GM18526 (cell line): ENCODE results near the gene TMEM259.

Experiments
- POLR2A ChIP-seq: IDR thresholded peaks from 3 replicates; pipeline ENCODE4 v1.6.1; 2011; ENCODE audit not compliant: insufficient read length; ENCODE audit errors: extremely low read depth

Gene TMEM259

DNA sequence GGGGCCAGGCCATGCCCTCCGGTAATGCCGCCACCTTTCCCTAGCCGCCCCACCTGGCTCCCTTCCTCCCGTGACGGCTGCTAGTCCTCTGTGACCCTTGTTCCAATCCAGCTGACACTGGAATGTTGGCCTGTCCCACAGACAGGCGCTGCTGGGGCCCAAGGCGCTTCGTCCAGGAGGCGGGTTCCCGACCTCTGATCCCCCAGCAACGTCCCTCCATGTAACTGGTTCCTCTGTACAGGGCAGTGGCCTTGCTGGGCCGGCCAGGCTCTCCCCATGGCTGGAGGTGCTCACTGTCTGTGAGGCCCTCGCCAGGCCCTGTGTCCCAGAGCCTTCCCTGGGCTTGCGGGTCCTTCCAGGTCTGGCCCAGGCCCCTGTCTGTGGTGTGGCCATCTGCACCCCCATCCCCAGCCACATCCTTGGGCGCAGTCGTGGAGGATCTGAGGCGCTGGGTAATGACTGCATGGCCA is 27.5 kb downstream of the TMEM259 start:
- no peak for TF ChIP-seq POLR2A

DNA sequence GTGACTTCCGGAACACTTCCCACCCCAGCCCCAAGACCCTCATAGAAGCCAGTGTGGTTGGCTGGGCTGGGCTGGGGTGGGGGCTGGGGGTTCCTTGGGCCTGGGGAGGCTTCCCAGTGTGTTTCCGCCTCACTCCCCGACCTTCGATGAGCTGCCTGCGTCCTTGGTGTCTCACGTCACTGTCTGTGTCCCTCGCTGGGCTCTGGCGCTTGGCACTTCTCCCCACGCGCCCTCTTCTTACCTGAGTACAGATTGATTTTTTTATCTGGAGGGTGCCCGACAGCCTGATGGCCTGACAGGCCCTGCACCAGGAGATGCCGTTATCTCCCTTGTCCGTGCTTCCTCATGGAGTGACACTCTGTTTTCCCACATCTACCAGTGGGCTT is 28.3 kb downstream of the TMEM259 start:
- no peak for TF ChIP-seq POLR2A

DNA sequence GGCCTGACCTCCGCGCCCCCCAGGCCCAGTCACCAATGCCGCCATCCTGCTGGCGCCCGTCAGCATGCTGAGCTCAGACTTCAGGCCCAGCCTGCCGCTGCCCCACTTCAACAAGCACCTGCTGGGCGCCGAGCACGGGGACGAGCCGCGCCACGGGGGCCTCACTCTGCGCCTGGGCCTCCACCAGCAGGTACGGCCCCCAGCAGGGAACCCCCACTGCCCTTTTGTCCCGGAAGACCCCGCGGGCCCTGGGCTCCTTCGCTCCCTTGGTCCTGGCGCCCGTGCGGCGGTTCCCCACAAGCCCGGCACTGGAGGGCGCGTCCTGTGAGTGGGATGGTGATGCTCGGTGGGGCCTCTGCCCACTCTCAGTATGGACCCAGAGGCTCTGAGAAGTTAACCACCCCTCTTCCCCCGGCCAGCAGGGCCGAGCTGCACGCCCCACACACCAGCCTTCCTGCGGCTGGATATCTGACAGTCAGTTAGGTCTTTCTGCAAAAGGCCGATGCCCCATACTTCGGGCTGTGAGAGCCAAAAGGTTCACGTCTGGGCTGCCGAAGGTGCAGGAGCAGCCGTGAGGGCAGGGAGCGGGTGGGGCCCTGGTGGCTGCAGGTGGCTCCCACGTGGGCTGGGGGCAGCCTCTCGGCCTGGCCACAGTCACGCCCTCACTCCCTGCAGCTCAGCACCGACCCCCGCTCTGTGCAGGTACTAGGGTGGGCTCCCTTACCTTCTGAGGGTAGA is 28.8 kb downstream of the TMEM259 start:
- TF ChIP-seq POLR2A: no peak

DNA sequence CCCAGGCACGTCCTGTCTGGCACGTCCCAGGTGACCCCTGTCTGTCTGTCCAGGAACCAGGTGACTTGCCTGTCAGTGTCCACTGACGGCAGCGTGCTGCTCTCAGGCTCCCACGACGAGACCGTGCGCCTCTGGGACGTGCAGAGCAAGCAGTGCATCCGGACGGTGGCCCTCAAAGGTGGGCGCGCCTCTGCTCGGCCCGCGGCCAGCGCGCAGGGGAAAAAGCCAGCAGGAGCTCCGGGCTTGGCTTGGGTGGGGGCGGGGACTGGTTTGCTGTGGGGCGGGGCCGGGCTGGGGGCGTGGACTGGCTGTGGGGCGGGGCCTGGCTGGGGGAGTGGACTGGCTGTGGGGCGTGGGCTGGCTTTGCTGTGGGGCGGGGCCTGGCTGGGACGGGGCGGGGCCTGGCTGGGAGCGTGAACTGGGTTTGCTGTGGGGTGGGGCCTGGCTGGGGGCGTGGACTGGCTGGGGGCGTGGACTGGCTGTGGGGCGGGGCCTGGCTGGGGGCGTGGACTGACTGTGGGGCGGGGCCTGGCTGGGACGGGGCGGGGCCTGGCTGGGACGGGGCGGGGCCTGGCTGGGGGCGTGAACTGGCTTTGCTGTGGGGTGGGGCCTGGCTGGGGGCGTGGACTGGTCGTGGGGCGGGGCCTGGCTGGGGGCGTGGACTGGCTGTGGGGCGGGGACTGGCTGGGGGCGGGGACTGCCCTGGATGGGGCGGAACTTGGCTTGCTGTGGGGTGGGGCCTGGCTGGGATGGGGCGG is 29.6 kb downstream of the TMEM259 start:
- TF ChIP-seq POLR2A: no peak

DNA sequence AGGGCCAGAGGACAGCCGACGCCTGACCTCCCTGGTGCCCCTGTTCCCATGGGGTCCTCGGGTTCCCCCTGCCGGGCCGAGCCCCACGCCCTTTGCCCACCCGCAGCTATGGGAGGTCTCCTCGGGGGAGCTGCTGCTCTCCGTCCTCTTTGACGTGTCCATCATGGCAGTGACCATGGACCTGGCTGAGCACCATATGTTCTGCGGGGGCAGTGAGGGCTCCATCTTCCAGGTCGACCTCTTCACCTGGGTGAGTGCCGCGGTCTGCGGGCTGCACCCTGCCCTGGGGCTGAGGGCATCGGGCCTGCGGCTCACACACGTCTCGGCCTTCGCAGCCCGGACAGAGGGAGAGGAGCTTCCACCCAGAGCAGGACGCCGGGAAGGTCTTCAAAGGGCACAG is 30.2 kb downstream of the TMEM259 start:
- TF ChIP-seq POLR2A: no peak

DNA sequence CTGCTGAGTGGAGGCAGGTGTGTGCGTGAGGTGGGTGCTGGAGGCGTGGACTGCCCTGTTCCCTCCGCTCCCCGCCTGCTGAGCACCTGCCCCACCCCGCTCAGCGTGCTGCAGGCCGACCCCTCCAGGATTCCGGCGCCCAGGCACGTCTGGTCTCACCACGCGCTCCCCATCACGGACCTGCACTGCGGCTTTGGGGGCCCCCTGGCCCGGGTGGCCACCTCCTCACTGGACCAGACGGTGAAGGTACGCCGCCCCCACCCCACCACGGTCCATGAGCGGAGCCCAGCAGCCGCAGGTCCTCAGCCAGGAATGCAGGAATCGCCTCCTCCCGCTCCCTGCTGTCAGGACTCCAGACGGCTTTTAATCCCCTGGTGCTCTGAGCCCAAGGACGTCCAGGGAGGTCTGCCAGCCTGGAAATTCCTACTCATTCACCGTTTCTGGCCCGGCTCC is 30.8 kb downstream of the TMEM259 start:
- TF ChIP-seq POLR2A: no peak

DNA sequence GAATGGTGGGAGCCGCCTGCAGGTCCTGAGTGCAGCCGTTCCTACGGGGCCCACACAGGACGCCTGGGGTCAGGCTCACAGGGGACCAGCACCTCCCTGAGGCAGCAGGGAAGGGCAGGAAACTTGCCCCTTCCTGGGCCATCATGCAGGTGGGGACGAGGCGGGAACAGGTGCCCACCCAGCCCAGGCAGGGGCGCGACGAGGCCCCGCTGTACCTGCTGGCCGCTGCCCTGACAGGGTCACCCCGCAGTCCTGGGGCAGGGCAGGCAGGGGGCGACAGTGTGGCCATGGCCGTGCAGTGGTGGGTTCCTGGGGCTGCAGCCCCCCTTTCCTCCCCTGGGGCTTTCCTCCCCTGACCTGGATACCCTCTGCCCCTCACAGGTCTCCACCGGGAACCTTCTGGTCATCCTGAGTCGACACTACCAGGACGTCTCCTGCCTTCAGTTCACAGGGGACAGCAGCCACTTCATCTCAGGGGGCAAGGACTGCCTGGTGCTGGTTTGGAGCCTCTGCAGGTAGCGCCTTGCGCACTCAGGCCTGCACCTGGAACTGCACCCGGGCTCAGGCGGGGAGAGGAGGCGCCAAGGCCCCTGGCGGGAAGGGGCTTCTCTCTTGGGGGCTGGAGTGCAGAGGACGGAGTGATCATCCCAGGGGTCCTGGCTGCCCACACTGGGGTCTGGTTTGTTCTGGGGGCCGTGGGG is 31.4 kb downstream of the TMEM259 start:
- TF ChIP-seq POLR2A: no peak

DNA sequence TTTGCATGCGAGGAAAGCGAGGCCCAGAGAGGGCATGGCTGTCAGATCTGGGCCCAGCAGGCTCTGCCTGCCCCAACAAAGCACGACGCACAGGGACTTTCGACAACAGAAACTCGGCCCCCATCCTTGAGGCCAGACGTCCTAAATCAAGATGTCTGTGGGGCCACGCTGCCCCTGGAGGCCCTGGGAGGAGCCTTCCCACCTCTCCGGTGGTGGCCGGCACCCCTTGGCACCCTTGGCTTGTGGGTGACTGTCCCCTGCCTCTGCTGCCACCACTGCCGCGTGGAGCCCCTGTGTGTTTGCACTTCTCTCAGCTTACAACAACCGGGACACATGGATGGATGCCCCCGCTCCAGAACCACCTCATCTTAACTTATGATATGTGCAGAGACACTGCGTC is 32.4 kb downstream of the TMEM259 start:
- TF ChIP-seq POLR2A: no peak

DNA sequence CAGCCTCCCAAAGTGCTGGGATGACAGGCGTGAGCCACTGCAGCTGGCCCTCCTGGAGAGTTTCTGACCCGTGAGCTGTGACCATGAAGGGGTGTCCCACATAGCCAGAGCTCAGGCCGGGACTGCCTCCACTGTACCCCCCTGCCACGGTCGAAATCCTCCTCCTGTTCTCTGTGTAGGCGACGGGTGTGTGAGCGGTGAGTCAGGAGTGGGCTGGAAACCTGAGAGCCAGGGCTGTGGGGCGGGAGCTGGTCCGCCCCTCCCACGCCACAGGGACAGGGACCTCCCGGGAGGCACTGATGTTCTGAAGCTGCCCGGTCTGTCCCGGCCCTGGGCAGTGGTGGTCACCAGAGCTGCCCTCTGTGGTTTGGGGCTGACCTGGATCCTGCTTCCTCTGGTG is 32.8 kb downstream of the TMEM259 start:
- no peak for TF ChIP-seq POLR2A

DNA sequence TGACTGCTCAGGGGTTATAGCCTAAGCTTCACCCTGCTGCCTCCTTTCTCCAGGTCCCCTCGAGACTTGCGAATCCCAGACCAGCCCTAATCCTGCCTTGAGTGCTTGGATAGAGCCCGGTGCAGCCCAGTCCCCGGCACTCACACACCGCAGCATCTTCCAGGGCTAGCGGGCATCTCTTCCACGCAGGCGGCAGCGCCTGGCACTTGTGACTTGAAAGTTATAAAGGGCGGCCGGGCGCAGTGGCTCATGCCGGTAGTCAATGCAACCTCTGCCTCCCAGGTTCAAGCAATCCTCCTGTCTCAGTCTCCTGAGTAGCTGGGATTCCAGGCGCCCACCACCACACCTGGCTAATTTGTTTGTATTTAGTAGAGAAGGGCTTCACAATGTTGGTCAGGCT is 34.8 kb downstream of the TMEM259 start:
- no peak for TF ChIP-seq POLR2A

DNA sequence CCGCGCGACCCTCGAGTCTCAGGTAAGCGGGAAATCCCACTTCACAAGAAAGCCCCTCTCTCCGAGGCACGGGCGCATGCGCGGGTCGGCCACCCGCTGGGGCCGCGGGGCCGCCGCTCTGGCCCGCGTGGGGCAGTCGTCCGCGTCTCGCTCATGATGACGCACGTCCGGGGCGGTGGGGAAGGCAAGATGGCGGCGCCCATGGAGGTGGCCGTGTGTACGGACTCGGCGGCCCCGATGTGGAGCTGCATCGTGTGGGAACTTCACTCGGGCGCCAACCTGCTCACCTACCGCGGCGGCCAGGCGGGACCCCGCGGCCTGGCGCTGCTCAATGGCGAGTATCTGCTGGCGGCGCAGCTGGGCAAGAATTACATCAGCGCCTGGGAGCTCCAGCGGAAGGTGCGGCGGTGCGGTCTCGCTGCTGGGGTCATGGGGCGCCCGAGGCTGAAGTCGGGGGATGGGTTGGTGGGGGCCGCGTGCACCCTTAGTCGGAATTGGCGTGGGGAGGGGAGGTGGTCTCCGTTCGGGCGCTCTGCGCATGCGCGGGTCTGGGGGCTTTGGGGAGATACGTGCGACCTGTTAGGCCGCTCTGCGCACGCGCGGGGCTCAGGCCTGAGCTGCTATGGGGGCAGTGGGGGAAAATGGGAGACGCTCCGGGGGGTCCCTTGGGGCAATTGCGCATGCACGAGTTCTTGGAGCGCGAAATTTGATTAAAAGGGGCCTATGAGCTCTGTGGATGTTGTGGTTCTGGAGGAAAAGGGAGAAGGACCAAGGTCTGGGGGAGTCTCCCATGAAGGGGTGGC is 36.6 kb downstream of the TMEM259 start, which contains the start of gene WDR18:
TSS of gene WDR18 (plus strand) at position 181 of the 803 bp plus-strand sequence. CDS start at position 190, 9 bp downstream.
- peak; percentile 39 for TF ChIP-seq POLR2A

DNA sequence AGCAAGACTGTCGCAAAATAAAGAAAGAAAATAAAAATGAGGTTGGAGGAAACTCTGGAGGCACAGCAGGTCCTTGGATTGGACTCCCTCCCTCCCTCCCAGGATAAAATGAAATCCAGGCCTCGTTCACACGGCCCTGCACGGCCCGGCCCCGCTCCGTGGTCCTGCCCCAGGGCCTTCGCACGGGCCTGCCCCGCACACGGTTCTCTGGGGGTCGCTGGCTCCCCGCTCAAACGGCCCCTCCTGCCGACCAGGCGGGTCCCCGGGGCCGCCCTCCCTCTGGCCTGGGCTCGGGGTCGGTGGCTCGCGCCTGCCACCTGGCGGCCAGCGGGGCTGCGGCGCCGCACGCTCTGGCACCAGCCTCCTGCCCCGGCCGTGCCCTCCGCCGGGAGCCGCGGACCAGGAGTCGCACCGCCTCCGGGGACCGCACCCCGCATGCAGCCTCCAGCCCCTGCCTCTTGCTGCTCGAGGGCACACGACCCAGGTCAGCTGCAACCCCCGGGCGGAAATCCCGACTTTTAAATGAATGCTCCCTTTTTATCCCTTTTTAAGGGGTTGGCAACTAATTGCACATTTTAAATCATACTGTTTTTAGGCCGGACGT is 38.3 kb downstream of the TMEM259 start:
- no peak for TF ChIP-seq POLR2A

DNA sequence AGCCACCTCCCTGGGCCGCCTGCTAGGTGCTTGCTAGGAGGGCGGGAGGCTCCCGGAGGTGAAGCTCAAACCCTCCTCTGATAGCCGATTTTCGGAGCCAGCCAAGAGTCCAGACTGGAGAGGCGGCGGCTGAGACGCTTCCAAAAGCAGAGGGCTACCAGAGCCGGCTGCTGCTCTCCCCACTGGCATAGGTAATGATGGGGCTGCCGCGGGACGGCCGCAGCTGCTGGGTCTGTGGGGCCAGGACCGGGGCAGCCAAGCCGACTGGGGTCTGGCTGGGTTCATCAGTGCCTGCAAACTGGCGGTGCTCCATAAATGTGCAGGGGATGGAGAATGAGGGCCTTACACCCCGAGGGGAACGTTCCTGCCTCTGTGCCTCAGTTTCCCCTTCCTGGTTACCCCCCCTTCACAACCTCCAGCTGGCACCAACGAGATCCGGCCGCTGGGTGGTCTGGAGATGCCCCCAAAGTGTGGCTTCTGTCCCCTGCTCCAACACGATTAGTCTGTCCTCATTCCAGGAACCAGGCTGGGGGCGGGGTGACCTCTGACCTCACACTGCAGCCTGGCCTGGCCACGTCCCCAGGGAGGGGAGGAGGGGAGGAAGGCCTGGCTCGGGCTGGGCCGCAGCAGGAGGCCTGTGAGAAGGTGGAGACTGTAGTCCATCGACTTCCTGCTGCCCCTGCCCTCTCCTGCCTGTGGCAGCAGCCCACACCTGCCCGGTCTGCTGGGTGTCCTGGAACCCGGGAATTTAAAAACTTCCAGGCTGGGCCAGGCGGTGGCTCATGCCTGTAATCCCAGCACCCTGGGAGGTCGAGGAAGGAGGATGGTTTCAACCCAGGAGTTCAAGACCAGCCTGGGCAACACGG is 40.6 kb downstream of the TMEM259 start:
- no peak for TF ChIP-seq POLR2A
